ENCODE measurements around the gene SRPK2. TPM values are rescaled to one million over a fixed set of nuclear protein-coding genes. Genes with fewer than 3 reads are reported as not detected.

Gene SRPK2
- total RNA-seq, 3 donors from 2014 or later, result 44.6 to 68.2 (median 60.6) TPM

DNA sequence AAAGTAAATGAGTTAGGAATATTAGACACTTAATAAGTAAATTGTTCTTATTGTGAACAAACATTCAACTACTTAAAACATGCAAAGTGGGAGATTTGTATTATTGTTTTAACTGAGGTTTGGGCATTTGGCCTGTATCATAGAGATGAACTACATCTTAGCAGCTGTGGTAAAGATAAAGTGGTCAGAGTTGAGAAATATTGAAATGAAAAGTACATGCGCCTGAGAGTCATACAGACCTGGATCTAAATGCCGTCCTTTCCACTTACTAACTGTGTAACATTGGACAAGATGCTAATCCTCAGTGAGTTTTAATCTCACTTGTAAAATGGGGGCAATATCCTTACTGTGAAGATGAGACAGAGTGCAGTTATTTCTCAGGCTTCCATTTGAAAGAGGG, 300.3 kb downstream of the SRPK2 start:
- H3K4me1 ChIP-seq, result no peaks in the 10 kb centered on the region
- H3K27ac ChIP-seq, result no peak overlapping the region
- DNase-seq (ENCODE audit: low spot score in 2 of 2), result no peak
- no peaks in the 10 kb centered on the region for H3K9me3 ChIP-seq
- TF ChIP-seq POLR2AphosphoS5 (IDR thresholded peaks at IDR 0.05) (no peak), POLR2A (IDR thresholded peaks at IDR 0.05) (no peak)
- TF ChIP-seq, protein P1, sequence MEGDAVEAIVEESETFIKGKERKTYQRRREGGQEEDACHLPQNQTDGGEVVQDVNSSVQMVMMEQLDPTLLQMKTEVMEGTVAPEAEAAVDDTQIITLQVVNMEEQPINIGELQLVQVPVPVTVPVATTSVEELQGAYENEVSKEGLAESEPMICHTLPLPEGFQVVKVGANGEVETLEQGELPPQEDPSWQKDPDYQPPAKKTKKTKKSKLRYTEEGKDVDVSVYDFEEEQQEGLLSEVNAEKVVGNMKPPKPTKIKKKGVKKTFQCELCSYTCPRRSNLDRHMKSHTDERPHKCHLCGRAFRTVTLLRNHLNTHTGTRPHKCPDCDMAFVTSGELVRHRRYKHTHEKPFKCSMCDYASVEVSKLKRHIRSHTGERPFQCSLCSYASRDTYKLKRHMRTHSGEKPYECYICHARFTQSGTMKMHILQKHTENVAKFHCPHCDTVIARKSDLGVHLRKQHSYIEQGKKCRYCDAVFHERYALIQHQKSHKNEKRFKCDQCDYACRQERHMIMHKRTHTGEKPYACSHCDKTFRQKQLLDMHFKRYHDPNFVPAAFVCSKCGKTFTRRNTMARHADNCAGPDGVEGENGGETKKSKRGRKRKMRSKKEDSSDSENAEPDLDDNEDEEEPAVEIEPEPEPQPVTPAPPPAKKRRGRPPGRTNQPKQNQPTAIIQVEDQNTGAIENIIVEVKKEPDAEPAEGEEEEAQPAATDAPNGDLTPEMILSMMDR (IDR thresholded peaks at IDR 0.05), result no peak
- no peaks in the 10 kb centered on the region for H3K36me3 ChIP-seq
- intact Hi-C loops (cut with DNase I; ENCODE audit: low total_unique reads), result no loop called here
- no peaks in the 10 kb centered on the region for H3K27me3 ChIP-seq
- H3K4me3 ChIP-seq, result no peak overlapping the region

GRCh38 chr7:105087981-105088380, 300.7 kb downstream of the SRPK2 start:
- intact Hi-C loops (cut with DNase I; ENCODE audit: low total_unique reads), result no loop called here
- H3K4me1 ChIP-seq, result no peaks in the 10 kb centered on the region
- no peaks in the 10 kb centered on the region for H3K9me3 ChIP-seq
- DNase-seq (ENCODE audit: low spot score in 2 of 2), result no peak
- no peak overlapping the region for H3K27ac ChIP-seq
- TF ChIP-seq, protein P1 (IDR thresholded peaks at IDR 0.05), result no peak
- no peak for TF ChIP-seq POLR2A (IDR thresholded peaks at IDR 0.05)
- TF ChIP-seq POLR2AphosphoS5 (IDR thresholded peaks at IDR 0.05), result no peak
- H3K4me3 ChIP-seq, result no peak overlapping the region
- no peaks in the 10 kb centered on the region for H3K27me3 ChIP-seq
- H3K36me3 ChIP-seq, result no peaks in the 10 kb centered on the region

DNA sequence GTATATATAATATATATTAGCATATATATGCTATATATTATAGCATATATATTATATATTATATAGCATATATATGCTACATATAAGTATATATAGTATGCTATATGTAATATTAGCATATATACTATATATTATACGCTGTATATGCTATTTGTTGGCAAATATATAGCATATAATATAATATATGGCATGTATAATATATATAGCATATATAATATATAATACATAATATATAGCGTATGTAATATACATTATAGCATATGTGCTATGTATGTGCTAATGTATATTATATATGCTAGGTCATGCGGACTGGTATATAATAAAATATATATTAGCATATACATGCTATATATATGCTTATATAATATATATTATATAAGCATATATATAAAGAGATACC, 301.9 kb downstream of the SRPK2 start:
- no peaks in the 10 kb centered on the region for H3K36me3 ChIP-seq
- H3K27me3 ChIP-seq, result no peaks in the 10 kb centered on the region
- no peaks in the 10 kb centered on the region for H3K9me3 ChIP-seq
- no peaks in the 10 kb centered on the region for H3K4me1 ChIP-seq
- H3K4me3 ChIP-seq, result no peak overlapping the region
- intact Hi-C loops (cut with DNase I; ENCODE audit: low total_unique reads), result no loop called here
- TF ChIP-seq, protein P1 (IDR thresholded peaks at IDR 0.05), result no peak
- H3K27ac ChIP-seq, result no peak overlapping the region
- DNase-seq (ENCODE audit: low spot score in 2 of 2), result no peak

DNA sequence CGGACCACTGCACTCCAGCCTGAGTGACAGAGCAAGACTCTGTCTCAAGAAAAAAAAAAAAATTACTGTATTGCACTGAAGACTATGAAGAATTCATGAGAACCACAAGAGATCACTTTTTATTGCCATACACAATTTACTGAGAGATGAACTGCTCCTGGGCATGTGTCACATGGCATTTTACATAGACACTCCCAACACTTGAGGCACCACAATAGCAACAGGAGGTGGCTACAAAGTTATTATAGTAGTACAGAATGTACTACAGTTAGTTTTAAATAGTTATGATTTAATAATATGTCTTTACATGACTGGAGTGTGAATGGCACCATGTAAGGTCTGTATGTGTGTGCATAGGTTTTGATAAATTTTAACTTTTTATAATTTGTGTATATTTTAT, 304.1 kb downstream of the SRPK2 start:
- intact Hi-C loops (cut with DNase I; ENCODE audit: low total_unique reads), result no loop called here
- no peaks in the 10 kb centered on the region for H3K4me1 ChIP-seq
- no peak overlapping the region for H3K27ac ChIP-seq
- no peak overlapping the region for H3K4me3 ChIP-seq
- no peaks in the 10 kb centered on the region for H3K36me3 ChIP-seq
- DNase-seq (ENCODE audit: low spot score in 2 of 2), result no peak
- TF ChIP-seq, protein P1 (IDR thresholded peaks at IDR 0.05), result no peak
- no peak for TF ChIP-seq POLR2A (IDR thresholded peaks at IDR 0.05)
- TF ChIP-seq POLR2AphosphoS5 (IDR thresholded peaks at IDR 0.05), result no peak
- no peaks in the 10 kb centered on the region for H3K27me3 ChIP-seq
- no peaks in the 10 kb centered on the region for H3K9me3 ChIP-seq

DNA sequence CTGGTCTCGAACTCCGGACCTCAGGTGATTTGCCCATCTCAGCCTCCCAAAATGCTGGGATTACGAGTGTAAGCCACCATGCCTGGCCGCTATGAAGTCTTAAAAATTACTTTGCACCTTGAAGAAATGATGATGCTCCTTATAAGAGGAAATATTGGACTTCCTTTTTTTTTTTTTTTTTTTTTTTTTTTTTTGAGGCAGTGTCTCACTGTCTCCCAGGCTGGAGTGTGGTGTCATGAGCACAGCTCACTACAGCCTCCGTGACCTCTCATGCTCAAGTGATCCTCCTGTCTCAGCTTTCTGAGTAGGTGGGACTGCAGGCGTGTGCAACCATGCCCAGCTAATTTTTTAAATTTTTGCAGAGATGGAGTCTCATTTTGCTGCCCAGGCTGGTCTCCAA, 309.4 kb downstream of the SRPK2 start:
- intact Hi-C loops (cut with DNase I; ENCODE audit: low total_unique reads), result no loop called here
- TF ChIP-seq POLR2A (IDR thresholded peaks at IDR 0.05) (no peak), POLR2AphosphoS5 (IDR thresholded peaks at IDR 0.05) (no peak)
- TF ChIP-seq, protein P1 (IDR thresholded peaks at IDR 0.05), result no peak
- Histone ChIP-seq H3K4me3 (no peak overlapping the region), H3K27ac (no peak overlapping the region), H3K4me1 (no peaks in the 10 kb centered on the region), H3K36me3 (peaks cover 9% of the 10 kb centered on the region), H3K27me3 (no peaks in the 10 kb centered on the region), H3K9me3 (no peaks in the 10 kb centered on the region)
- DNase-seq (ENCODE audit: low spot score in 2 of 2), result no peak

Measured in breast epithelium (tissue), 4 donors.